Esophagus muscularis mucosa (tissue), 4 donors: Measurements from ENCODE around the gene HLA-DPA1. TPM values are rescaled to one million over a fixed set of nuclear protein-coding genes. Genes with fewer than 3 reads are reported as not detected.

Experiments used
- DNase-seq: peaks from one replicate; pipeline ENCODE4 v3.0.0-alpha.2; 2017; ENCODE audit errors: extremely low spot score
- H3K27ac ChIP-seq, 4 donors: fragments of 200-600 bp; sonication (generic); replicated peaks in 1 of 4; 1 replicate in 3 of 4; 2 replicates in 1 of 4; pipeline ENCODE4 v1.5.1; 2016 to 2019; ENCODE audit warnings: mild to moderate bottlenecking in 1 of 4
- H3K27me3 ChIP-seq, 4 donors: fragments of 200-600 bp; sonication (generic); one replicate each; pipeline versions ENCODE4 v1.5.1 to v1.6.0; 2016 to 2019
- H3K36me3 ChIP-seq, 4 donors: fragments of 200-600 bp; sonication (generic); one replicate each; pipeline ENCODE4 v1.5.1; 2016 to 2019
- H3K4me1 ChIP-seq, 4 donors: fragments of 200-600 bp; sonication (generic); one replicate each; pipeline ENCODE4 v1.5.1; 2016 to 2019
- H3K4me3 ChIP-seq, 4 donors: fragments of 200-600 bp; sonication (generic); 1 replicate in 2 of 4; 2 replicates in 2 of 4; pipeline ENCODE4 v1.5.1; 2016 to 2019; ENCODE audit warnings: mild to moderate bottlenecking in 4 of 4, moderate library complexity in 1 of 4
- H3K9me3 ChIP-seq, 4 donors: fragments of 200-600 bp; sonication (generic); 1 replicate in 3 of 4; 2 replicates in 1 of 4; pipeline ENCODE4 v1.5.1; 2016 to 2019
- EP300 ChIP-seq: sonication (generic); formaldehyde crosslinking; IDR thresholded peaks from one replicate; pipeline ENCODE4 v1.6.1; 2017; ENCODE audit warnings: antibody characterized with exemption
- POLR2A ChIP-seq: fragments of 450-650 bp; IDR thresholded peaks from one replicate; pipeline ENCODE4 v1.6.1; 2017; ENCODE audit warnings: antibody characterized with exemption, moderate library complexity, mild to moderate bottlenecking, low read depth
- POLR2AphosphoS5 ChIP-seq, 2 donors: sonication (generic); formaldehyde crosslinking; IDR thresholded peaks; one replicate each; pipeline ENCODE4 v1.6.1; 2017; ENCODE audit warnings: antibody characterized with exemption in 2 of 2
- WGBS: methylation state at CpG from one replicate; pipeline ENCODE4 v1.1.5; 2018; 5-methylcytosine and 5-hydroxymethylcytosine counted together
- intact Hi-C: fragments of 100-400 bp; cut with DNase I; formaldehyde crosslinking; loops from one replicate; pipeline ENCODE4 v1.15.1; 2023
- total RNA-seq, 4 donors: library from RNA; depleted of rRNA; stranded (reverse); fragments of >200 nt; gene quantifications; one replicate each; pipeline versions ENCODE4 v1.1.0 to v1.2.1, GENCODE V29; 2016
- TF ChIP-seq, protein P1 (sequence below), 3 experiments: fragments of 200-600 bp in 2 of 3; fragments of 450-650 bp in 1 of 3; sonication (generic) in 2 of 3; IDR thresholded peaks; one replicate each; pipeline ENCODE4 v1.5.1; 2017 to 2019; ENCODE audit warnings: antibody characterized with exemption in 3 of 3, mild to moderate bottlenecking in 2 of 3, moderate library complexity in 1 of 3

HLA-DPA1 gene
- total RNA-seq, 4 donors from 2014 or later, result 28.5 to 91.3 (median 65.9) TPM

DNA sequence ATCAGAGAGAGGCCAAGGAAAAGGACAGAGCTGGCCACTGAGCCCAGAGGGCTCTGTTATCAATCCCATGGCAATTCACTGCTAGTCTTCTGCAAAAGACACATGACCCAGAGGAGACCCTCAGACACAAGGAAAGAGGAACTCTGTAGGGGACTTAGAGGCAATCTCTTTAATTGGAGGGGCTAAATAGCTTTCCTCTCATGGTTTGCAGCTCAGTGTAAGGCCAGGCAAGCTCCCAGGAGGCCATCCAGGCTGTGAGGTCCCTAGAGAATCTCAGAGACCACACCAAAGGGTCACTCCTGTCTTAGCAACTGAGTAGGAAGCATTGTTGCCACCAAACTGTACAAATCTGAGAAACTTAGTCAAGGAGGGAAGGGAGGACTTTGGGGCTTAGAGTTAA, 54.1 kb downstream of the HLA-DPA1 start:
- intact Hi-C loops, result loop anchor here (5.0 kb wide), 1 partner anchor 228 kb away; no protein-coding TSS in a partner anchor

DNA sequence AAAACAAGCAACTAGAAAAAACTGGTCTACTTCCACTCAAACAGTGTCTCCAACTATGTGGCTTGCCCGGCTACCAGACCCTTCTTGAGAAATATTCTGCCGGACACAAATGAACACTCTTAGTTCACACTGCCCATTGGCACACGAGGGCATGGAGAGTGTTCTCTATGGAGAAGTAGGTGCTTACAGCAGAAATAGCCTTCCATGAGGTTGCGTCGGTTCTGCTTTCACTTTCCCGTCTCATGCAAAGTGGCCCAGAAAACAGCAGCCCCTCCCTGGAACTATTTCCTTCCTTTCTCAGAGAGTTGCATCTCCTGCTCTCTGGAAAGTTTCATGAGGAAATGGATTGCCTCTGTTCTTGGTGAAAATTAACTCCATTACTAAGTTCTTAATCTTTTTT, 54.5 kb downstream of the HLA-DPA1 start:
- Histone ChIP-seq H3K36me3 (no peaks in the 10 kb centered on the region), H3K9me3 (no peaks in the 10 kb centered on the region), H3K27me3 (peaks cover 0 to 28% (median 2%) of the 10 kb centered on the region in 4 donors), H3K4me1 (peaks cover 26 to 35% (median 33%) of the 10 kb centered on the region in 4 donors), H3K27ac (peak overlapping the region; percentile 67 to 83 (median 73)), H3K4me3 (peak overlapping the region; percentile 29 to 47 (median 32))
- no peak for TF ChIP-seq POLR2A
- peak; percentile 64 to 65 for TF ChIP-seq POLR2AphosphoS5 (IDR thresholded peaks at IDR 0.05)
- intact Hi-C loops, result loop anchor here (5.0 kb wide), 1 partner anchor 228 kb away; no protein-coding TSS in a partner anchor
- DNase-seq, result no peak
- 18% methylated on average over 6 of the region's 6 CpGs for WGBS

More for the DNA sequence above, 54.1 kb downstream of the HLA-DPA1 start:
- Histone ChIP-seq H3K27ac (peak overlapping the region; percentile 67 to 83 (median 73)), H3K4me1 (peaks cover 26 to 35% (median 33%) of the 10 kb centered on the region in 4 donors), H3K27me3 (peaks cover 0 to 23% (median 2%) of the 10 kb centered on the region in 4 donors), H3K4me3 (peak overlapping the region in 2 of 4 donors; percentile 33 to 47), H3K36me3 (no peaks in the 10 kb centered on the region), H3K9me3 (no peaks in the 10 kb centered on the region)
- TF ChIP-seq, protein P1, sequence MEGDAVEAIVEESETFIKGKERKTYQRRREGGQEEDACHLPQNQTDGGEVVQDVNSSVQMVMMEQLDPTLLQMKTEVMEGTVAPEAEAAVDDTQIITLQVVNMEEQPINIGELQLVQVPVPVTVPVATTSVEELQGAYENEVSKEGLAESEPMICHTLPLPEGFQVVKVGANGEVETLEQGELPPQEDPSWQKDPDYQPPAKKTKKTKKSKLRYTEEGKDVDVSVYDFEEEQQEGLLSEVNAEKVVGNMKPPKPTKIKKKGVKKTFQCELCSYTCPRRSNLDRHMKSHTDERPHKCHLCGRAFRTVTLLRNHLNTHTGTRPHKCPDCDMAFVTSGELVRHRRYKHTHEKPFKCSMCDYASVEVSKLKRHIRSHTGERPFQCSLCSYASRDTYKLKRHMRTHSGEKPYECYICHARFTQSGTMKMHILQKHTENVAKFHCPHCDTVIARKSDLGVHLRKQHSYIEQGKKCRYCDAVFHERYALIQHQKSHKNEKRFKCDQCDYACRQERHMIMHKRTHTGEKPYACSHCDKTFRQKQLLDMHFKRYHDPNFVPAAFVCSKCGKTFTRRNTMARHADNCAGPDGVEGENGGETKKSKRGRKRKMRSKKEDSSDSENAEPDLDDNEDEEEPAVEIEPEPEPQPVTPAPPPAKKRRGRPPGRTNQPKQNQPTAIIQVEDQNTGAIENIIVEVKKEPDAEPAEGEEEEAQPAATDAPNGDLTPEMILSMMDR (IDR thresholded peaks at IDR 0.05), result no peak
- TF ChIP-seq POLR2A, result no peak
- no peak for TF ChIP-seq EP300
- no peak for TF ChIP-seq POLR2AphosphoS5 (IDR thresholded peaks at IDR 0.05)
- no peak for DNase-seq

DNA sequence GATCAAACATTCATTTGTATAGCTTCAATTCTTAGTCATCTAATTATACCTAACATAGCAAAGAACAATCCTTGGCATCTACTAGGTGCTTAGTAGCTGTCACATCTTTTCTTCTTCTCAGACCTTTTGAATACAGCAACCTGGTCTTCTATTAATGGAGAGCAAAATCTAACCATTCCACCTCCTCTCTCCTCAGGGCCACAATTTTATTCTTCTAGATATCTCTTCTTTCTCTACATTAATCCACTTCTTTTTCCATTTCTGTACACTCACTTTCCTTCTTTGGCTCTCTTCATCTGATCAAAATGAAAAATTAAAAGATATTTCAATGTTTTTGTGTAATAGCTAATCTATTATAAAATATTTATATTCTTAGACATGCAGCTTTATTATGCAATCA, 55.0 kb downstream of the HLA-DPA1 start:
- H3K4me3 ChIP-seq, result peak overlapping the region in 3 of 4 donors; percentile 32 to 47 (median 33)
- TF ChIP-seq POLR2AphosphoS5 (IDR thresholded peaks at IDR 0.05) (no peak), EP300 (no peak), POLR2A (no peak)
- TF ChIP-seq, protein P1 (IDR thresholded peaks at IDR 0.05), result no peak
- intact Hi-C loops, result loop anchor here (5.0 kb wide), 1 partner anchor 229 kb away; no protein-coding TSS in a partner anchor
- no peak for DNase-seq
- peaks cover 26 to 35% (median 33%) of the 10 kb centered on the region in 4 donors for H3K4me1 ChIP-seq
- no peaks in the 10 kb centered on the region for H3K36me3 ChIP-seq
- H3K9me3 ChIP-seq, result no peaks in the 10 kb centered on the region
- peak overlapping the region; percentile 67 to 83 (median 73) for H3K27ac ChIP-seq
- peaks cover 0 to 33% (median 2%) of the 10 kb centered on the region in 4 donors for H3K27me3 ChIP-seq

DNA sequence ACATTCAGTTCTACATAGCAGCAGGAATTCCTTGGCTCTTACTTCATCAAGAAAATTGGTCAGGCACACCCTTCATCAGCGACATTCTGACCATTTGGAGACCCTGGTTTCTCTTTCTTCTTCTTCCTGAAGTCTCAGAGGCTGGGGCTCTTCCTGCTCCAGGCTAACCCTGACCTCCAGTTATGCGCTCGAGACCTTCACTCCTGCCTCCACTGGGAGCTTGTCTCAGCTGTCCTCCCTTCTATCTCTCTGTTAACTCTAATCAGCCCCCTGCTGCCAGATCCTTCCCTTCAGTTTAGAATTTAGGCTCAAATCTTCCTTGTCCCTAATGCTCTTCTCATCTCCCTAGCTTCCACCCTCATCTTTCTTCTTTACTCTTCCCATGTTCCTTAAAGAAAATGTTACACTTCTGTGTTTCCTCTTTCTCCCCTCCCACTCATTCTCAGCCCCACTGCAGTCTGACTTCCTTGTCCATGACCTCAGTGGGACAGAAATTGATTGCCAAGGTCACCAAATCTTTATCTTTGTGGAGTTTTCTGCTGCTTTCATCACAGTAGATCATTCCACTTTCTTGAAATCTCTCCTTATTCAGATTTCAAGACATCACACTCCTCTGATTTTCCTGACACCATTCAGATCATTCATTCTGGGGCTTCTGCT, 55.6 kb downstream of the HLA-DPA1 start:
- DNase-seq, result no peak
- intact Hi-C loops, result loop anchor here (5.0 kb wide), 1 partner anchor 229 kb away; no protein-coding TSS in a partner anchor
- H3K4me1 ChIP-seq, result peaks cover 26 to 35% (median 33%) of the 10 kb centered on the region in 4 donors
- TF ChIP-seq EP300, result no peak
- TF ChIP-seq POLR2A, result no peak
- TF ChIP-seq POLR2AphosphoS5 (IDR thresholded peaks at IDR 0.05), result no peak
- TF ChIP-seq, protein P1 (IDR thresholded peaks at IDR 0.05), result no peak
- H3K27me3 ChIP-seq, result peaks cover 0 to 39% (median 2%) of the 10 kb centered on the region in 4 donors
- H3K9me3 ChIP-seq, result no peaks in the 10 kb centered on the region
- no peaks in the 10 kb centered on the region for H3K36me3 ChIP-seq
- H3K27ac ChIP-seq, result peak overlapping the region; percentile 67 to 83 (median 73)
- WGBS, result 84% methylated on average over 3 of the region's 3 CpGs
- H3K4me3 ChIP-seq, result no peak overlapping the region

DNA sequence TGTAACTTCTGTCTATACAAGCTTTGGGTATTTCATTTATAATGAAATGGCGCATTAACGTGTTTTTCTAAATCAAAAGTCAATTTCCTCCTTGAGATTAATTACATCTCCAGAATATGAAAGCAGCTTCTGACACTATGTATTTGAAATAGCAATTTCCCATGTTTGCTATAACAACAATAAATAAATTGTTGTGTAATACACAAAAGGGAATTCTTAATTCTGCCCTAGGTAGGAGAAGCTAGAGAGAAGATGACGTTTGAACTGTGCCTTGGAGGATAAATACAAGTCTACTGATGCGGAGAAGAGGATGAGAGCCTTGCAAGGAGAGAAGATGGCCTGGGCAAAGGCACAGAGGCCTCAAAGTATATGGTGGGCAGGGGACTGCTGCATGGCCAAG, 56.4 kb downstream of the HLA-DPA1 start:
- no peaks in the 10 kb centered on the region for H3K36me3 ChIP-seq
- TF ChIP-seq EP300 (no peak), POLR2AphosphoS5 (IDR thresholded peaks at IDR 0.05) (no peak), POLR2A (no peak)
- TF ChIP-seq, protein P1 (IDR thresholded peaks at IDR 0.05), result no peak
- 67% methylated on average over 4 of the region's 4 CpGs for WGBS
- intact Hi-C loops, result loop anchor here (5.0 kb wide), 1 partner anchor 230 kb away; no protein-coding TSS in a partner anchor
- H3K27ac ChIP-seq, result peak overlapping the region in 1 of 4 donors; percentile 83
- no peaks in the 10 kb centered on the region for H3K9me3 ChIP-seq
- H3K4me3 ChIP-seq, result no peak overlapping the region
- peaks cover 26 to 35% (median 33%) of the 10 kb centered on the region in 4 donors for H3K4me1 ChIP-seq
- DNase-seq, result no peak
- peaks cover 0 to 45% (median 2%) of the 10 kb centered on the region in 4 donors for H3K27me3 ChIP-seq
